K562 (cell line): ENCODE measurements around the gene F11R. TPM values are rescaled to one million over a fixed set of nuclear protein-coding genes. Genes with fewer than 3 reads are reported as not detected.

Experiments
- ATAC-seq: fragments of 200-7000 bp; cut with Tn5 transposase; 3 replicates; pipeline ENCODE4 v1.9.1; 2020; ENCODE audit warnings: moderate library complexity
- BruUV-seq: library from RNA; stranded (reverse); fragments of 400-500 nt; replicated peaks from 2 replicates; lab custom pipeline; 2021; lab: Mats Ljungman, UMichigan
- CTCF ChIA-PET: fragments of 300-600 bp; formaldehyde crosslinking; extraction: SDS; loops from one replicate; lab custom pipeline; 2021; ENCODE audit warnings: low intra/inter-chr PET ratio; lab: Yijun Ruan, JAX
- POLR2A ChIA-PET: fragments of 300-600, 350-650 bp; sonication (Branson Sonifier 250); formaldehyde crosslinking; extraction: SDS; loops from one replicate; lab custom pipeline; 2021; ENCODE audit warnings: antibody characterized with exemption, inconsistent platforms; lab: Yijun Ruan, JAX
- DNase-seq, 4 experiments: peaks; one replicate each; pipeline versions ENCODE4 v3.0.0 to v3.0.0-alpha.2; 2011 to 2018; ENCODE audit warnings: low spot score in 3 of 4, mixed read lengths in 3 of 4; ENCODE audit errors: extremely low read depth in 1 of 4
- FAIRE-seq: peaks from 2 replicates; lab custom pipeline; 2011; peaks lifted over from hg19 to GRCh38; lab: Jason Lieb, UNC
- H2AFZ ChIP-seq: 2 replicates; pipeline ENCODE4 v1.6.0; 2011; ENCODE audit warnings: low read depth, low read length, control low read depth, inconsistent platforms
- H3K27ac ChIP-seq: fragments of 200-600 bp; 3 replicates; pipeline ENCODE4 v1.8.0; 2011; ENCODE audit warnings: low read depth, mild to moderate bottlenecking, control low read depth, inconsistent platforms, low read length, moderate library complexity, mixed read lengths; ENCODE audit errors: extremely low read depth
- H3K27me3 ChIP-seq, 2 experiments: fragments of 300-600 bp in 1 of 2; 2 replicates in 1 of 2; 3 replicates in 1 of 2; pipeline versions ENCODE4 v1.6.0 to v1.8.0; 2011; ENCODE audit warnings: inconsistent platforms in 2 of 2, low read length in 2 of 2, mild to moderate bottlenecking in 1 of 2, mixed read lengths in 1 of 2, moderate library complexity in 1 of 2; ENCODE audit not compliant: control insufficient read depth in 2 of 2, insufficient read depth in 2 of 2
- H3K36me3 ChIP-seq: fragments of 300-600 bp; 3 replicates; pipeline ENCODE4 v1.8.0; 2011; ENCODE audit warnings: mild to moderate bottlenecking, low read length, inconsistent platforms; ENCODE audit not compliant: control insufficient read depth, insufficient read depth
- H3K4me1 ChIP-seq, 2 experiments: fragments of 200-600 bp in 1 of 2; replicated peaks in 1 of 2; 2 replicates in 1 of 2; 3 replicates in 1 of 2; pipeline versions ENCODE4 v1.5.1 to v1.8.0; 2011; ENCODE audit warnings: inconsistent platforms in 2 of 2, low read length in 2 of 2, mild to moderate bottlenecking in 1 of 2, mixed read lengths in 1 of 2, moderate library complexity in 1 of 2; ENCODE audit not compliant: control insufficient read depth in 2 of 2, insufficient read depth in 2 of 2
- H3K4me2 ChIP-seq: 2 replicates; pipeline ENCODE4 v1.6.1; 2011; ENCODE audit warnings: low read length, control low read depth, inconsistent platforms, mixed read lengths; ENCODE audit not compliant: insufficient read depth
- H3K4me3 ChIP-seq: fragments of 200-600 bp; sonication (generic), shearing (Covaris generic); 2 replicates; pipeline ENCODE4 v1.5.1; 2016; ENCODE audit warnings: control low read depth, inconsistent platforms
- H3K79me2 ChIP-seq: fragments of 200-600 bp; 3 replicates; pipeline ENCODE4 v1.8.0; 2011; ENCODE audit warnings: low read length, inconsistent platforms; ENCODE audit not compliant: control insufficient read depth, insufficient read depth
- H3K9ac ChIP-seq, 2 experiments: 2 replicates each; pipeline versions ENCODE4 v1.6.0 to v1.6.1; 2011; ENCODE audit warnings: low read depth in 2 of 2, low read length in 2 of 2, control low read depth in 1 of 2, inconsistent platforms in 1 of 2, mild to moderate bottlenecking in 1 of 2, mixed read lengths in 1 of 2; ENCODE audit not compliant: insufficient read depth in 1 of 2
- H3K9me1 ChIP-seq: one replicate; pipeline ENCODE4 v1.6.0; 2011; ENCODE audit warnings: inconsistent platforms, mild to moderate bottlenecking, low read length, moderate library complexity; ENCODE audit not compliant: control insufficient read depth, insufficient read depth
- H3K9me3 ChIP-seq: replicated peaks from 2 replicates; pipeline ENCODE4 v1.5.1; 2011; ENCODE audit warnings: low read depth, low read length, inconsistent platforms; ENCODE audit not compliant: control insufficient read depth, insufficient read depth
- H4K20me1 ChIP-seq: replicated peaks from 2 replicates; pipeline ENCODE4 v1.6.1; 2011; ENCODE audit warnings: low read length, inconsistent platforms, mixed read lengths; ENCODE audit not compliant: control insufficient read depth, insufficient read depth
- ESRRA ChIP-seq: fragments of 450-650 bp; IDR thresholded peaks from 2 replicates; pipeline ENCODE4 v1.6.1; 2014; ENCODE audit warnings: low read depth, mild to moderate bottlenecking, moderate library complexity, borderline replicate concordance
- NFIC ChIP-seq: fragments of 450-650 bp; IDR thresholded peaks from 2 replicates; pipeline ENCODE4 v1.6.1; 2017; ENCODE audit warnings: mild to moderate bottlenecking, inconsistent platforms
- PML ChIP-seq: IDR thresholded peaks from 2 replicates; pipeline ENCODE4 v1.6.1; 2012; ENCODE audit warnings: low read length, inconsistent platforms
- SIRT6 ChIP-seq: IDR thresholded peaks from one replicate; pipeline ENCODE4 v1.6.1; 2012; ENCODE audit warnings: low read depth, mild to moderate bottlenecking, control low read depth, inconsistent platforms, low read length, moderate library complexity
- ZNF347 ChIP-seq: fragments of 450-650 bp; formaldehyde crosslinking; IDR thresholded peaks from 2 replicates; pipeline ENCODE4 v1.4.0; 2020; ENCODE audit warnings: low read depth, mild to moderate bottlenecking, moderate library complexity
- WGBS: fragments of 100-300 bp; shearing (Covaris generic); methylation state at CpG from one replicate; pipeline ENCODE4 v1.1.6; 2016; ENCODE audit warnings: low coverage, mixed read lengths; ENCODE audit not compliant: insufficient coverage; ENCODE audit errors: missing lambda C conversion rate; 5-methylcytosine and 5-hydroxymethylcytosine counted together
- in situ Hi-C: fragments of 300-500 bp; cut with MboI; formaldehyde crosslinking; loops from 4 replicates; pipeline ENCODE4 v1.15.0; 2018; ENCODE audit warnings: inconsistent platforms, mixed read lengths
- intact Hi-C: fragments of 100-400 bp; cut with micrococcal nuclease; formaldehyde crosslinking; loops from 2 replicates; pipeline ENCODE4 v1.14.2; 2022
- polyA plus RNA-seq, 8 experiments: library from polyadenylated mRNA; depleted of rRNA in 4 of 8; stranded (reverse) in 5 of 8; unstranded in 3 of 8; fragments of >200 nt; fragmentation: Nextera tagmentation in 2 of 8; fragmentation: Illumina TruSeq in 1 of 8; extraction: Ambion mirVana in 2 of 8; extraction: Trizol in 1 of 8; gene quantifications; 2 replicates each; pipeline versions ENCODE4 v1.2.1 to v1.2.3, GENCODE V29; 2011 to 2014; ENCODE audit warnings: inconsistent platforms in 1 of 8, missing spikeins in 1 of 8
- total RNA-seq, 7 experiments: library from RNA; depleted of rRNA in 6 of 7; stranded (reverse); fragments of >200 nt in 6 of 7; fragmentation: Illumina TruSeq in 2 of 7; extraction: Trizol in 2 of 7; gene quantifications; 2 replicates each; pipeline versions ENCODE4 v1.2.1 to v1.2.3, GENCODE V29; 2011 to 2021; ENCODE audit warnings: low replicate concordance in 1 of 7
- TF ChIP-seq, protein P1 (sequence below), 2 experiments: fragments of 450-650 bp in 1 of 2; sonication (generic) in 1 of 2; formaldehyde crosslinking in 1 of 2; IDR thresholded peaks; 2 replicates each; pipeline versions ENCODE4 v1.7.1 to v1.9.0; 2016 to 2022; ENCODE audit warnings: inconsistent platforms in 1 of 2, mild to moderate bottlenecking in 1 of 2, missing genetic modification reagents in 1 of 2
- TF ChIP-seq, protein P2 (sequence below), 2 experiments: IDR thresholded peaks; 2 replicates each; pipeline ENCODE4 v1.6.1; 2012; ENCODE audit warnings: improper control_type of control experiment in 2 of 2, low read depth in 2 of 2, low read length in 2 of 2, borderline replicate concordance in 1 of 2

The F11R gene
- total and polyA plus RNA-seq, 9 of the 15 experiments (the other 6 are each of a cell fraction or from before 2014, with no cell fraction given), result 27.4 to 187 (median 52.5) TPM

GRCh38 chr1:160978510-160978927, 42.4 kb downstream of the F11R start:
- H3K9ac ChIP-seq, result no peak overlapping the region
- POLR2A ChIA-PET, result interaction anchor here (0.7 to 1.7 kb wide), 4 partner anchors 10 to 92 kb away, joined by 3 to 5 read pairs (median 4); no protein-coding TSS in a partner anchor
- H3K4me1 ChIP-seq, result peaks cover 0 to 6% of the 10 kb centered on the region in 2 experiments; a peak in 2 of 5 replicates
- H2AFZ ChIP-seq, result no peak overlapping the region
- no peak overlapping the region for H3K4me3 ChIP-seq
- H3K27ac ChIP-seq, result no peak overlapping the region
- DNase-seq, result no peak
- CTCF ChIA-PET, result no interaction called here
- in situ Hi-C loops, result no loop called here
- FAIRE-seq, result no peak
- H3K36me3 ChIP-seq, result no peaks in the 10 kb centered on the region
- H3K9me3 ChIP-seq, result no peaks in the 10 kb centered on the region
- intact Hi-C loops, result no loop called here
- ATAC-seq, result no peak
- no peaks in the 10 kb centered on the region for H3K9me1 ChIP-seq
- no peak overlapping the region for H3K4me2 ChIP-seq
- H4K20me1 ChIP-seq, result no peaks in the 10 kb centered on the region
- 16% methylated on average over 11 of the region's 11 CpGs for WGBS
- H3K79me2 ChIP-seq, result no peaks in the 10 kb centered on the region
- TF ChIP-seq PML, result no peak
- peak; percentile 85 for TF ChIP-seq NFIC
- TF ChIP-seq, protein P1, sequence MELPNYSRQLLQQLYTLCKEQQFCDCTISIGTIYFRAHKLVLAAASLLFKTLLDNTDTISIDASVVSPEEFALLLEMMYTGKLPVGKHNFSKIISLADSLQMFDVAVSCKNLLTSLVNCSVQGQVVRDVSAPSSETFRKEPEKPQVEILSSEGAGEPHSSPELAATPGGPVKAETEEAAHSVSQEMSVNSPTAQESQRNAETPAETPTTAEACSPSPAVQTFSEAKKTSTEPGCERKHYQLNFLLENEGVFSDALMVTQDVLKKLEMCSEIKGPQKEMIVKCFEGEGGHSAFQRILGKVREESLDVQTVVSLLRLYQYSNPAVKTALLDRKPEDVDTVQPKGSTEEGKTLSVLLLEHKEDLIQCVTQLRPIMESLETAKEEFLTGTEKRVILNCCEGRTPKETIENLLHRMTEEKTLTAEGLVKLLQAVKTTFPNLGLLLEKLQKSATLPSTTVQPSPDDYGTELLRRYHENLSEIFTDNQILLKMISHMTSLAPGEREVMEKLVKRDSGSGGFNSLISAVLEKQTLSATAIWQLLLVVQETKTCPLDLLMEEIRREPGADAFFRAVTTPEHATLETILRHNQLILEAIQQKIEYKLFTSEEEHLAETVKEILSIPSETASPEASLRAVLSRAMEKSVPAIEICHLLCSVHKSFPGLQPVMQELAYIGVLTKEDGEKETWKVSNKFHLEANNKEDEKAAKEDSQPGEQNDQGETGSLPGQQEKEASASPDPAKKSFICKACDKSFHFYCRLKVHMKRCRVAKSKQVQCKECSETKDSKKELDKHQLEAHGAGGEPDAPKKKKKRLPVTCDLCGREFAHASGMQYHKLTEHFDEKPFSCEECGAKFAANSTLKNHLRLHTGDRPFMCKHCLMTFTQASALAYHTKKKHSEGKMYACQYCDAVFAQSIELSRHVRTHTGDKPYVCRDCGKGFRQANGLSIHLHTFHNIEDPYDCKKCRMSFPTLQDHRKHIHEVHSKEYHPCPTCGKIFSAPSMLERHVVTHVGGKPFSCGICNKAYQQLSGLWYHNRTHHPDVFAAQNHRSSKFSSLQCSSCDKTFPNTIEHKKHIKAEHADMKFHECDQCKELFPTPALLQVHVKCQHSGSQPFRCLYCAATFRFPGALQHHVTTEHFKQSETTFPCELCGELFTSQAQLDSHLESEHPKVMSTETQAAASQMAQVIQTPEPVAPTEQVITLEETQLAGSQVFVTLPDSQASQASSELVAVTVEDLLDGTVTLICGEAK (IDR thresholded peaks at IDR 0.05), result no peak
- TF ChIP-seq, protein P1 (CRISPR knock-in tag; IDR thresholded peaks at IDR 0.05), result no peak
- TF ChIP-seq ESRRA, result no peak
- no peak for TF ChIP-seq ZNF347
- TF ChIP-seq SIRT6, result no peak
- TF ChIP-seq, protein P2, sequence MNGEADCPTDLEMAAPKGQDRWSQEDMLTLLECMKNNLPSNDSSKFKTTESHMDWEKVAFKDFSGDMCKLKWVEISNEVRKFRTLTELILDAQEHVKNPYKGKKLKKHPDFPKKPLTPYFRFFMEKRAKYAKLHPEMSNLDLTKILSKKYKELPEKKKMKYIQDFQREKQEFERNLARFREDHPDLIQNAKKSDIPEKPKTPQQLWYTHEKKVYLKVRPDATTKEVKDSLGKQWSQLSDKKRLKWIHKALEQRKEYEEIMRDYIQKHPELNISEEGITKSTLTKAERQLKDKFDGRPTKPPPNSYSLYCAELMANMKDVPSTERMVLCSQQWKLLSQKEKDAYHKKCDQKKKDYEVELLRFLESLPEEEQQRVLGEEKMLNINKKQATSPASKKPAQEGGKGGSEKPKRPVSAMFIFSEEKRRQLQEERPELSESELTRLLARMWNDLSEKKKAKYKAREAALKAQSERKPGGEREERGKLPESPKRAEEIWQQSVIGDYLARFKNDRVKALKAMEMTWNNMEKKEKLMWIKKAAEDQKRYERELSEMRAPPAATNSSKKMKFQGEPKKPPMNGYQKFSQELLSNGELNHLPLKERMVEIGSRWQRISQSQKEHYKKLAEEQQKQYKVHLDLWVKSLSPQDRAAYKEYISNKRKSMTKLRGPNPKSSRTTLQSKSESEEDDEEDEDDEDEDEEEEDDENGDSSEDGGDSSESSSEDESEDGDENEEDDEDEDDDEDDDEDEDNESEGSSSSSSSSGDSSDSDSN (IDR thresholded peaks at IDR 0.05; ENCODE audit: borderline replicate concordance in 1 of 2, low read depth in 2 of 2, low read length in 2 of 2), result no peak
- peaks cover 16 to 37% of the 10 kb centered on the region in 2 experiments; a peak in 4 of 5 replicates for H3K27me3 ChIP-seq
- BruUV-seq, result no TSS peak
